ENCODE results near the gene NKAIN2.
"Not testable (repeated sequence)": the region's sequence is repeated elsewhere in the genome, so short reads cannot be mapped to it uniquely, and the experiment has no call there.

Gene NKAIN2

GRCh38 chr6:124536157-124536841, 732.6 kb downstream of the NKAIN2 start:
- DNase-seq = no peak

- no peak for DNase-seq
Observed at GRCh38 chr6:124536842-124537191, 733.2 kb downstream of the NKAIN2 start.

GRCh38 chr6:124539096-124539495, 735.4 kb downstream of the NKAIN2 start:
- no peak for DNase-seq

GRCh38 chr6:124541573-124541972, 737.9 kb downstream of the NKAIN2 start:
- DNase-seq = no peak

- DNase-seq = no peak
Observed at GRCh38 chr6:124546601-124547000, 742.9 kb downstream of the NKAIN2 start.

GRCh38 chr6:124551711-124552233, 748.1 kb downstream of the NKAIN2 start:
- DNase-seq = no peak

GRCh38 chr6:124557873-124558272, 754.2 kb downstream of the NKAIN2 start:
- no peak for DNase-seq

- not testable (repeated sequence) for DNase-seq
Observed at GRCh38 chr6:124560078-124560477, 756.4 kb downstream of the NKAIN2 start.

GRCh38 chr6:124560873-124561567, 757.4 kb downstream of the NKAIN2 start:
- DNase-seq = no peak

GRCh38 chr6:124561635-124562130, 758.0 kb downstream of the NKAIN2 start:
- no peak for DNase-seq

- not testable (repeated sequence) for DNase-seq
Observed at GRCh38 chr6:124564125-124564524, 760.5 kb downstream of the NKAIN2 start.

- DNase-seq = no peak
Observed at GRCh38 chr6:124567401-124567800, 763.7 kb downstream of the NKAIN2 start.

GRCh38 chr6:124573953-124574352, 770.3 kb downstream of the NKAIN2 start:
- DNase-seq = no peak

- DNase-seq = no peak
Observed at GRCh38 chr6:124577734-124578281, 774.1 kb downstream of the NKAIN2 start.

- DNase-seq = no peak
Observed at GRCh38 chr6:124590001-124590400, 786.3 kb downstream of the NKAIN2 start.

- DNase-seq = no peak
Observed at GRCh38 chr6:124599656-124600055, 796.0 kb downstream of the NKAIN2 start.

- DNase-seq = no peak
Observed at GRCh38 chr6:124604719-124605118, 801.1 kb downstream of the NKAIN2 start.

GRCh38 chr6:124607119-124607627, 803.5 kb downstream of the NKAIN2 start:
- DNase-seq = no peak

GRCh38 chr6:124613031-124613430, 809.4 kb downstream of the NKAIN2 start:
- no peak for DNase-seq

- DNase-seq = no peak
Observed at GRCh38 chr6:124622351-124622750, 818.7 kb downstream of the NKAIN2 start.

GRCh38 chr6:124633655-124634054, 830.0 kb downstream of the NKAIN2 start:
- DNase-seq = no peak

- DNase-seq = no peak
Observed at GRCh38 chr6:124640432-124640831, 836.8 kb downstream of the NKAIN2 start.

- no peak for DNase-seq
Observed at GRCh38 chr6:124655866-124656265, 852.2 kb downstream of the NKAIN2 start.

GRCh38 chr6:124658053-124658452, 854.4 kb downstream of the NKAIN2 start:
- no peak for DNase-seq

Measured in NCI-H2081 treated with DMSO at 0.1 percent for 48 hours (cell line).